Activated CD8-positive, alpha-beta T cell treated with anti-CD3 and anti-CD28 coated beads, Interleukin-2, amount 10 ng/mL, durations not matched to agents 7 days and 5 days (primary cell): ENCODE results near the gene PGAM5. TPM values are rescaled to one million over a fixed set of nuclear protein-coding genes. Genes with fewer than 3 reads are reported as not detected.

Experiments used
- ATAC-seq: fragments of 150-1000 bp; cut with Tn5 transposase; one replicate; pipeline ENCODE4 v1.10.0; 2021; ENCODE audit warnings: moderate library complexity
- CTCF ChIA-PET: fragments of 350-600 bp; sonication (Branson Sonifier 250); formaldehyde crosslinking; loops from one replicate; lab custom pipeline; 2021; ENCODE audit warnings: antibody characterized with exemption; lab: Charles Lee
- POLR2A ChIA-PET: fragments of 350-600 bp; sonication (Branson Sonifier 250); formaldehyde crosslinking; loops from one replicate; lab custom pipeline; 2021; ENCODE audit warnings: antibody characterized with exemption; lab: Charles Lee
- DNase-seq: peaks from one replicate; pipeline ENCODE4 v3.0.0-alpha.2; 2020
- H3K27ac Mint-ChIP-seq: one replicate; pipeline ENCODE4 v1.8.0; 2021; ENCODE audit warnings: mild to moderate bottlenecking, mixed read lengths
- H3K27me3 Mint-ChIP-seq: one replicate; pipeline ENCODE4 v1.8.0; 2021; ENCODE audit warnings: low read depth, mixed read lengths
- H3K36me3 Mint-ChIP-seq: one replicate; pipeline ENCODE4 v1.8.0; 2021; ENCODE audit warnings: low read depth, mixed read lengths
- H3K4me1 Mint-ChIP-seq: one replicate; pipeline ENCODE4 v1.8.0; 2021; ENCODE audit warnings: low read depth, mixed read lengths
- H3K4me3 Mint-ChIP-seq: one replicate; pipeline ENCODE4 v1.8.0; 2021; ENCODE audit warnings: mild to moderate bottlenecking, mixed read lengths
- H3K9me3 Mint-ChIP-seq: one replicate; pipeline ENCODE4 v1.8.0; 2022; ENCODE audit warnings: mixed read lengths; ENCODE audit not compliant: insufficient read depth
- total RNA-seq, 2 experiments: library from RNA; stranded (reverse); gene quantifications; one replicate each; pipeline ENCODE4 v1.2.3, GENCODE V29; 2021

The PGAM5 gene
- total RNA-seq, 2 experiments from 2014 or later: 59.3 to 59.8 TPM

- peak within 1 kb of the TSS; percentile 93 for H3K27ac Mint-ChIP-seq
- peak within 1 kb of the TSS; percentile 86 for H3K4me3 Mint-ChIP-seq
- H3K4me1 Mint-ChIP-seq: peaks cover 34% of the 10 kb centered on the region
- peaks cover 36% of the 10 kb centered on the region for H3K36me3 Mint-ChIP-seq
- ChIA-PET POLR2A (interaction anchor here (0.7 to 1.3 kb wide), 4 partner anchors 17 to 147 kb away, joined by 3 to 5 read pairs (median 3); no protein-coding TSS in a partner anchor), CTCF (interaction anchor here (0.6 kb wide), 1 partner anchor 105 kb away, joined by 3 read pairs; no protein-coding TSS in a partner anchor)
- no peaks in the 10 kb centered on the region for H3K9me3 Mint-ChIP-seq
- ATAC-seq (peak; percentile 50), DNase-seq (peak; percentile 83)
- H3K27me3 Mint-ChIP-seq: no peaks in the 10 kb centered on the region
Measured at GRCh38 chr12:132761032-132761920, 50.6 kb downstream of the PGAM5 start, which contains the start of gene ANKLE2. ANKLE2 (minus strand) TSS chr12:132761832; CDS start chr12:132761798, 34 bp downstream.

- DNase-seq (peak; percentile 86), ATAC-seq (peak; percentile 88)
- CTCF ChIA-PET: no interaction called here
- Mint-ChIP-seq H3K9me3 (no peaks in the 10 kb centered on the region), H3K27me3 (no peaks in the 10 kb centered on the region), H3K4me1 (peaks cover 34% of the 10 kb centered on the region), H3K4me3 (peak overlapping the region; percentile 76), H3K27ac (peak overlapping the region; percentile 89), H3K36me3 (peaks cover 31% of the 10 kb centered on the region)
- POLR2A ChIA-PET: interaction anchor here (0.7 to 1.3 kb wide), 3 partner anchors 67 to 147 kb away, joined by 3 to 5 read pairs (median 3); no protein-coding TSS in a partner anchor
Measured at GRCh38 chr12:132761921-132762583, 51.4 kb downstream of the PGAM5 start.

GRCh38 chr12:132764231-132764630, 53.6 kb downstream of the PGAM5 start:
- Mint-ChIP-seq H3K27me3 (no peaks in the 10 kb centered on the region), H3K4me3 (no peak overlapping the region), H3K9me3 (no peaks in the 10 kb centered on the region), H3K36me3 (peaks cover 27% of the 10 kb centered on the region), H3K4me1 (peaks cover 48% of the 10 kb centered on the region), H3K27ac (no peak overlapping the region)
- DNase-seq: no peak
- ChIA-PET POLR2A (interaction anchor here (0.6 kb wide), 1 partner anchor 55 kb away, joined by 3 read pairs; no protein-coding TSS in a partner anchor), CTCF (interaction anchor here (2.1 kb wide), 1 partner anchor 140 kb away, joined by 7 read pairs; no protein-coding TSS in a partner anchor)
- ATAC-seq: no peak

- Mint-ChIP-seq H3K27ac (no peak overlapping the region), H3K9me3 (no peaks in the 10 kb centered on the region), H3K4me1 (peaks cover 53% of the 10 kb centered on the region), H3K36me3 (peaks cover 28% of the 10 kb centered on the region), H3K4me3 (no peak overlapping the region), H3K27me3 (no peaks in the 10 kb centered on the region)
- POLR2A ChIA-PET: no interaction called here
- DNase-seq: no peak
- CTCF ChIA-PET: interaction anchor here (2.1 kb wide), 1 partner anchor 139 kb away, joined by 7 read pairs; no protein-coding TSS in a partner anchor
- no peak for ATAC-seq
Measured at GRCh38 chr12:132765361-132765760, 54.7 kb downstream of the PGAM5 start.

- no peak for ATAC-seq
- no peaks in the 10 kb centered on the region for H3K27me3 Mint-ChIP-seq
Measured at GRCh38 chr12:132766380-132767085, 55.9 kb downstream of the PGAM5 start.

GRCh38 chr12:132771126-132771838, 60.6 kb downstream of the PGAM5 start:
- CTCF ChIA-PET: interaction anchor here (1.3 kb wide), 1 partner anchor 133 kb away, joined by 6 read pairs; no protein-coding TSS in a partner anchor

More at GRCh38 chr12:132766380-132767085, 55.9 kb downstream of the PGAM5 start:
- H3K9me3 Mint-ChIP-seq: no peaks in the 10 kb centered on the region
- peak overlapping the region; percentile 8 for H3K4me3 Mint-ChIP-seq
- H3K27ac Mint-ChIP-seq: no peak overlapping the region
- peaks cover 57% of the 10 kb centered on the region for H3K4me1 Mint-ChIP-seq
- DNase-seq: no peak
- POLR2A ChIA-PET: no interaction called here
- peaks cover 27% of the 10 kb centered on the region for H3K36me3 Mint-ChIP-seq
- CTCF ChIA-PET: interaction anchor here (1.5 to 3.3 kb wide), 4 partner anchors 10 to 139 kb away, joined by 4 to 33 read pairs (median 6); no protein-coding TSS in a partner anchor

More at GRCh38 chr12:132771126-132771838, 60.6 kb downstream of the PGAM5 start:
- Mint-ChIP-seq H3K4me1 (peaks cover 51% of the 10 kb centered on the region), H3K27me3 (no peaks in the 10 kb centered on the region), H3K4me3 (peak overlapping the region; percentile 29), H3K27ac (peak overlapping the region; percentile 60), H3K36me3 (peaks cover 50% of the 10 kb centered on the region), H3K9me3 (no peaks in the 10 kb centered on the region)
- peak; percentile 68 for DNase-seq
- POLR2A ChIA-PET: no interaction called here
- ATAC-seq: peak; percentile 79

Other genes with a start within 250 kb of the PGAM5 start
- 10 to 100 TPM; 51.2 to 58.5 TPM for gene FBRSL1, start 220.7 kb upstream of the PGAM5 start, total RNA-seq
- gene LRCOL1, start 100.3 kb upstream of the PGAM5 start, total RNA-seq: not detected
- gene P2RX2, start 92.1 kb upstream of the PGAM5 start, total RNA-seq: not detected
- gene POLE, start 23.5 kb upstream of the PGAM5 start, total RNA-seq: 100 to 1,000 TPM; 200 to 202 TPM
- gene PXMP2, start 23.3 kb upstream of the PGAM5 start, total RNA-seq: 10 to 100 TPM; 38.0 to 40.6 TPM
- 100 to 1,000 TPM in 1 of 2 experiments, 10 to 100 TPM in 1; 95.7 to 101 TPM for gene ANKLE2, start 51.0 kb downstream of the PGAM5 start, total RNA-seq
- gene GOLGA3, start 118.0 kb downstream of the PGAM5 start, total RNA-seq: 10 to 100 TPM; 63.7 to 69.3 TPM
- 10 to 100 TPM; 88.0 to 90.6 TPM for gene CHFR, start 176.8 kb downstream of the PGAM5 start, total RNA-seq
- 1 to 10 TPM; 9.6 to 9.9 TPM for gene ZNF605, start 245.5 kb downstream of the PGAM5 start, total RNA-seq